GM12878 (cell line): ENCODE data around the gene BORCS8. TPM values are rescaled to one million over a fixed set of nuclear protein-coding genes. Genes with fewer than 3 reads are reported as not detected.

Experiments
- ATAC-seq: fragments of 200-7000 bp; cut with Tn5 transposase; 3 replicates; pipeline ENCODE4 v1.9.1; 2020; ENCODE audit warnings: mild to moderate bottlenecking, moderate library complexity
- BruUV-seq: library from RNA; stranded (reverse); fragments of 400-500 nt; replicated peaks from 2 replicates; lab custom pipeline; 2021; lab: Mats Ljungman, UMichigan
- CTCF ChIA-PET: fragments of 300-600 bp; sonication (Branson Sonifier 250); formaldehyde crosslinking; extraction: SDS; loops from one replicate; lab custom pipeline; 2021; ENCODE audit warnings: inconsistent platforms; lab: Yijun Ruan, JAX
- POLR2A ChIA-PET: fragments of 350-600 bp; formaldehyde crosslinking; extraction: SDS; loops from one replicate; lab custom pipeline; 2021; ENCODE audit warnings: inconsistent platforms; lab: Charles Lee
- RAD21 ChIA-PET: fragments of 300-600 bp; sonication (Branson Sonifier 250); formaldehyde crosslinking; loops from one replicate; lab custom pipeline; 2023; ENCODE audit warnings: antibody characterized with exemption; ENCODE audit not compliant: unreplicated experiment; lab: Charles Lee
- SMC1A ChIA-PET: fragments of 300-600 bp; sonication (Branson Sonifier 250); formaldehyde crosslinking; loops from one replicate; lab custom pipeline; 2023; ENCODE audit not compliant: unreplicated experiment, uncharacterized antibody; lab: Charles Lee
- DNase-seq: peaks from one replicate; pipeline ENCODE4 v3.0.0-alpha.2; 2011; ENCODE audit warnings: low read depth, low spot score
- FAIRE-seq: peaks from 3 replicates; lab custom pipeline; 2011; peaks lifted over from hg19 to GRCh38; lab: Jason Lieb, UNC
- H2AFZ ChIP-seq: 2 replicates; pipeline ENCODE4 v1.6.0; 2011; ENCODE audit warnings: low read depth, low read length, control low read depth; ENCODE audit not compliant: control insufficient read depth
- H3K27ac ChIP-seq: 2 replicates; pipeline ENCODE4 v1.5.1; 2011; ENCODE audit warnings: control low read depth; ENCODE audit not compliant: control insufficient read depth, insufficient read depth
- H3K27me3 ChIP-seq, 2 experiments: replicated peaks in 1 of 2; 2 replicates each; pipeline versions ENCODE4 v1.6.0 to v1.6.1; 2011; ENCODE audit warnings: low read length in 1 of 2; ENCODE audit not compliant: control insufficient read depth in 2 of 2, insufficient read depth in 2 of 2
- H3K36me3 ChIP-seq, 2 experiments: 2 replicates each; pipeline ENCODE4 v1.5.1; 2011; ENCODE audit warnings: low read length in 1 of 2; ENCODE audit not compliant: control insufficient read depth in 2 of 2, insufficient read depth in 2 of 2
- H3K4me1 ChIP-seq: 2 replicates; pipeline ENCODE4 v1.6.1; 2011; ENCODE audit warnings: mild to moderate bottlenecking, low read length, moderate library complexity, mixed read lengths; ENCODE audit not compliant: control insufficient read depth, insufficient read depth
- H3K4me2 ChIP-seq: 2 replicates; pipeline ENCODE4 v1.6.0; 2011; ENCODE audit warnings: control low read depth; ENCODE audit not compliant: control insufficient read depth, insufficient read depth
- H3K4me3 ChIP-seq: fragments of 200-600 bp; sonication (generic); 2 replicates; pipeline ENCODE4 v1.5.1; 2016
- H3K79me2 ChIP-seq: 2 replicates; pipeline ENCODE4 v1.6.0; 2011; ENCODE audit warnings: low read length; ENCODE audit not compliant: control insufficient read depth, insufficient read depth
- H3K9ac ChIP-seq: 2 replicates; pipeline ENCODE4 v1.8.0; 2011; ENCODE audit warnings: low read length, control low read depth, mixed read lengths; ENCODE audit not compliant: control insufficient read depth, insufficient read depth
- H3K9me3 ChIP-seq: replicated peaks from 3 replicates; pipeline ENCODE4 v1.5.1; 2011; ENCODE audit warnings: mild to moderate bottlenecking, low read length; ENCODE audit not compliant: control insufficient read depth, insufficient read depth
- H4K20me1 ChIP-seq: 2 replicates; pipeline ENCODE4 v1.6.0; 2011; ENCODE audit not compliant: control insufficient read depth, insufficient read depth
- BMI1 ChIP-seq: fragments of 450-650 bp; IDR thresholded peaks from 2 replicates; pipeline ENCODE4 v1.6.1; 2016; ENCODE audit warnings: mild to moderate bottlenecking, moderate library complexity, borderline replicate concordance
- NBN ChIP-seq: fragments of 450-650 bp; IDR thresholded peaks from 2 replicates; pipeline ENCODE4 v1.6.1; 2016
- PBX3 ChIP-seq: IDR thresholded peaks from 2 replicates; pipeline ENCODE4 v1.6.1; 2011; ENCODE audit warnings: mild to moderate bottlenecking, low read depth, low read length, moderate library complexity; ENCODE audit not compliant: insufficient replicate concordance
- RAD21 ChIP-seq: IDR thresholded peaks from 2 replicates; pipeline ENCODE4 v1.6.1; 2011; ENCODE audit warnings: mild to moderate bottlenecking, low read depth, low read length, moderate library complexity; ENCODE audit not compliant: insufficient read depth
- WGBS: methylation state at CpG from one replicate; pipeline ENCODE4 v1.1.6; 2016; ENCODE audit warnings: low lambda C conversion rate; ENCODE audit not compliant: insufficient replicate concordance, insufficient coverage; ENCODE audit errors: missing lambda C conversion rate; 5-methylcytosine and 5-hydroxymethylcytosine counted together
- in situ Hi-C: fragments of 300-500 bp; cut with MboI; formaldehyde crosslinking; loops from 9 replicates; pipeline ENCODE4 v1.14.3; 2018; ENCODE audit warnings: mixed read lengths
- intact Hi-C: fragments of 100-400 bp; cut with micrococcal nuclease; formaldehyde crosslinking; loops from one replicate; pipeline ENCODE4 v1.14.2; 2022; ENCODE audit not compliant: unreplicated experiment
- polyA plus RNA-seq, 11 experiments: library from polyadenylated mRNA; depleted of rRNA in 4 of 11; unstranded in 6 of 11; stranded (reverse) in 5 of 11; fragments of >200 nt; fragmentation: Nextera tagmentation in 4 of 11; fragmentation: Illumina TruSeq in 1 of 11; extraction: Ambion mirVana in 4 of 11; extraction: Trizol in 1 of 11; gene quantifications; 1 replicate in 1 of 11; 2 replicates in 10 of 11; pipeline versions ENCODE4 v1.2.1 to v1.2.3, GENCODE V29; 2011 to 2016; ENCODE audit warnings: inconsistent platforms in 2 of 11, missing spikeins in 2 of 11, low read depth in 1 of 11
- total RNA-seq, 4 experiments: library from RNA; depleted of rRNA in 3 of 4; stranded (reverse); fragments of >200 nt in 3 of 4; fragmentation: Illumina TruSeq in 1 of 4; extraction: Trizol in 1 of 4; gene quantifications; 2 replicates each; pipeline versions ENCODE4 v1.2.1 to v1.2.3, GENCODE V29; 2013 to 2021
- TF ChIP-seq, protein P1 (sequence below): fragments of 450-650 bp; formaldehyde crosslinking; IDR thresholded peaks from 2 replicates; pipeline ENCODE4 v1.4.0; 2022; ENCODE audit warnings: mild to moderate bottlenecking, moderate library complexity

BORCS8 gene
- total and polyA plus RNA-seq, 10 of the 15 experiments (the other 5 are each of a cell fraction or from before 2014, with no cell fraction given), result 3.7 to 40.3 (median 23.4) TPM

- no peak for DNase-seq
- WGBS, result 37% methylated on average over 19 of the region's 19 CpGs
- no peak overlapping the region for H2AFZ ChIP-seq
- H3K9me3 ChIP-seq, result peaks cover 11% of the 10 kb centered on the region; the same call in 2 of the 3 replicates
- H3K4me1 ChIP-seq, result no peaks in the 10 kb centered on the region
- no peak overlapping the region for H3K9ac ChIP-seq
- H3K79me2 ChIP-seq, result no peaks in the 10 kb centered on the region
- no peak for FAIRE-seq
- H3K27ac ChIP-seq, result no peak overlapping the region
- ATAC-seq, result no peak
- ChIA-PET CTCF (no interaction called here), RAD21 (no interaction called here), POLR2A (no interaction called here), SMC1A (no interaction called here)
- H3K4me3 ChIP-seq, result no peak overlapping the region
- H3K27me3 ChIP-seq, result no peaks in the 10 kb centered on the region; a peak in 1 of 4 replicates
- no peaks in the 10 kb centered on the region for H4K20me1 ChIP-seq
- intact Hi-C loops, result no loop called here
- BruUV-seq, result no TSS peak
- in situ Hi-C loops, result no loop called here
- no peak overlapping the region for H3K4me2 ChIP-seq
- H3K36me3 ChIP-seq, result no peaks in the 10 kb centered on the region
- no peak for TF ChIP-seq NBN
- TF ChIP-seq, protein P1, sequence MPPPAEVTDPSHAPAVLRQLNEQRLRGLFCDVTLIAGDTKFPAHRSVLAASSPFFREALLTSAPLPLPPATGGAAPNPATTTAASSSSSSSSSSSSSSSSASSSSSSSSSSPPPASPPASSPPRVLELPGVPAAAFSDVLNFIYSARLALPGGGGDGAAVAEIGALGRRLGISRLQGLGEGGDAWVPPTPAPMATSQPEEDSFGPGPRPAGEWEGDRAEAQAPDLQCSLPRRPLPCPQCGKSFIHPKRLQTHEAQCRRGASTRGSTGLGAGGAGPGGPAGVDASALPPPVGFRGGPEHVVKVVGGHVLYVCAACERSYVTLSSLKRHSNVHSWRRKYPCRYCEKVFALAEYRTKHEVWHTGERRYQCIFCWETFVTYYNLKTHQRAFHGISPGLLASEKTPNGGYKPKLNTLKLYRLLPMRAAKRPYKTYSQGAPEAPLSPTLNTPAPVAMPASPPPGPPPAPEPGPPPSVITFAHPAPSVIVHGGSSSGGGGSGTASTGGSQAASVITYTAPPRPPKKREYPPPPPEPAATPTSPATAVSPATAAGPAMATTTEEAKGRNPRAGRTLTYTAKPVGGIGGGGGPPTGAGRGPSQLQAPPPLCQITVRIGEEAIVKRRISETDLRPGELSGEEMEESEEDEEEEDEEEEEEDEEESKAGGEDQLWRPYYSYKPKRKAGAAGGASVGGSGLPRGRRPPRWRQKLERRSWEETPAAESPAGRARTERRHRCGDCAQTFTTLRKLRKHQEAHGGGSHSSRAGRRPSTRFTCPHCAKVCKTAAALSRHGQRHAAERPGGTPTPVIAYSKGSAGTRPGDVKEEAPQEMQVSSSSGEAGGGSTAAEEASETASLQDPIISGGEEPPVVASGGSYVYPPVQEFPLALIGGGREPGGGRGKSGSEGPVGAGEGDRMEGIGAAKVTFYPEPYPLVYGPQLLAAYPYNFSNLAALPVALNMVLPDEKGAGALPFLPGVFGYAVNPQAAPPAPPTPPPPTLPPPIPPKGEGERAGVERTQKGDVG (CRISPR knock-in tag), result no peak
- no peak for TF ChIP-seq BMI1
- no peak for TF ChIP-seq RAD21
- TF ChIP-seq PBX3, result no peak
Measured at GRCh38 chr19:19232261-19232721, 40.3 kb upstream of the BORCS8 start.
